Activated gamma-delta T cell treated with anti-CD3 and anti-CD28 coated beads, Interleukin-2, amount 50 U/mL, for 16 hours (primary cell): ENCODE measurements around the gene NUDT13.

ENCODE experiments used
- DNase-seq: peaks from one replicate; pipeline ENCODE4 v3.0.0-alpha.2; 2020; ENCODE audit warnings: low read depth

NUDT13 gene

DNA sequence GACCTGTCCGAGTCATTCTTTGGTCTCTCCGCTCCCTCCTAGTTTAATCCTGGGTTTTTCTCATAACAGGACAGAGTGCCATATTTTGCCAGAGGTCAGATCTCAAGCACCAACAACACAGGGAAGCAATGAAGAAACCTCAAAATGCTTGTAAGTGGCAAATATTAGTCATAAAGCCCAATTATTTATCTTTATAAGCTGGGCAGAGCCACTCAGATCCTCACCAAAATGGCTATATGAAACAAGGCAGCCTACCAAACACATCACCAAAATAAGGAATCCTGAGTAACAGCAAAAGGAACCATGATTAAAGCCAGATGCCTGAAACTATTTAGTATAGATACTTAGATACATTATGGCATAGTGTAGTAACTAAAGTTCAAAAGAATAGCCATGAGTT lies 52.8 kb downstream of the NUDT13 start:
- DNase-seq, result no peak

DNA sequence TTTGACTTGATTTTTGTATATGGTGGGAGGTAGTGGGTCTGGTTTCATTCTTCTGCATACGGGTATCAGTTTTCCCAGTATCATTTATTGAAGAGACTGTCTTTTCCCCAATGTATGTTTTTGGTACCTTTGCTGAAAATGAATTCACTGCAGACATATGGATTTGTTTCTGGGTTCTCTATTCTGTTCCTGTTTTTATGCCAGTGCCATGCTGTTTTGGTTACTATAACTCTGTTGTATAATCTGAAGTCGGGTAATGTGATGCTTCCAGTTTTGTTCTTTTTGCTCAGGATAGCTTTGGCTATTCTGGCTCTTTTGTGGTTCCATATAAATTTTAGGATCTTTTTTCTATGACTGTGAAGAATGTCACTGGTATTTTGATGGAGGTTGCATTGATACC lies 56.7 kb downstream of the NUDT13 start:
- DNase-seq, result no peak

DNA sequence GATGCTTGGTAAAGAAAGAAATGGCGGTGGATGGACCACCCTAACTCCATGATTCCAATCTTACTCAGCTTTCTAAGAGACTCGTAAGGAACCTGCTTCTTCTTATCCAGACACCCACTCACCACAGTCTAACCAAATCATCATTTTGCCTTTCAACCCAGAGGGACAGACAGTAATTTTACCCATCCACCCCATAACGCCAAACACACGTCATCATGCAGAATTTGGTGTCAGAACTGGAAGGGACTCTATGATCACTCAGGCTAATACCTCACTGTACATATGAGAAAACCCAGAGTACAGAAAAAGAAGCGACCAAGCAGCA lies 57.2 kb downstream of the NUDT13 start:
- DNase-seq, result no peak

DNA sequence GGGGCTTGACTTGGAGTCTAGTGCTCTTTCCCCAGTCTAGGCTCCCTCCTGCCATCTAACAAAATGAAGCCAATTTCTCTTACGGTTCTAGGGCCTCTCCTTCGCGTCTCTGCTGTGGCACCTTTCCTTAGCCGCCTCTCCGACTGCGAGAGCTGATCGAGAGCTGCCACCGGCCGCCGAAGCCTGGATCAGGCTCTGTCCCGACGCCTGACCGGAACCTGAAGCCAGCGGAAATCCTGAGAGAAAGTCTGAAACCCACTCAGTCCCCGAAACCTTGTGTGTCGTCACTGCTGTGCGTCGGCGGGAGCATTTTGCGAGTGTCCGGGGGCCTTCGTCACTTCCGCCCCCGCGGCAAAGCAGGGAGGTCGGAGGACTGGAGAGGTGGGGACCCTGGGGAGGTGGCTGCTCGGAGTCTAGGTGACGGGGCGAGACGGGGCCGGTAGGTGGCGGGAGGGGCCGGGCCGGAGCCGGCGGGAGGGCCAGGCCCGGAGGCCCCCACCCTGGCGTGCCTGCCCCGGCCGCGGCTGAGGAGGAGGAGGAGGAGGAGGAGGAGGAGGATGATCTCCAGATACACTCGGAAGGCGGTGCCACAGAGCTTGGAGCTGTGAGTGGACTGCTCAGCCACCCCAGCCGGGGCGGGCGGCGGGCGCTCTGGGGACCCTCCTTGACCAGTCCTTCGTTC lies 57.7 kb downstream of the NUDT13 start, which contains the start of the genes ECD and FAM149B1:
Gene ECD, minus strand, starts transcription at position 226 of the 682 bp plus-strand sequence. CDS start 4,071 bp downstream, outside the sequence.
Gene FAM149B1, plus strand, starts transcription at position 337 of the 682 bp plus-strand sequence. Its CDS starts 221 bp downstream, at position 558.
- peak; percentile 87 for DNase-seq

DNA sequence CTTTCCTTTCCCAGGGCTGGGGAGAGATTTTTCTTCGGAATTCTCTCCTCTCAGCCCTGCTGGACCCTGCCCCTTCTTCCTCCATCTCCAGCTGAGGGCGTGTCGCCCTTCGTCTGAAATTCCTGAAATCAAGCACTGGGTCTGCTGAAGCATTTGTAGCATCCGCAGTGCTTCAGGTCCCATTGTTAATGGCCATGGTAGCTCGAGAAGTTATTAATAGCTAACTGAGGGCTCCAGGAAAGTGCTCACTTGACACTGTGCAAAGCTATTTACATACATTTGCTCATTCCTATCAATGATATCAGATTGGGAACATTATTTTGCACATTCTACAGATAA lies 58.2 kb downstream of the NUDT13 start:
- DNase-seq, result no peak

DNA sequence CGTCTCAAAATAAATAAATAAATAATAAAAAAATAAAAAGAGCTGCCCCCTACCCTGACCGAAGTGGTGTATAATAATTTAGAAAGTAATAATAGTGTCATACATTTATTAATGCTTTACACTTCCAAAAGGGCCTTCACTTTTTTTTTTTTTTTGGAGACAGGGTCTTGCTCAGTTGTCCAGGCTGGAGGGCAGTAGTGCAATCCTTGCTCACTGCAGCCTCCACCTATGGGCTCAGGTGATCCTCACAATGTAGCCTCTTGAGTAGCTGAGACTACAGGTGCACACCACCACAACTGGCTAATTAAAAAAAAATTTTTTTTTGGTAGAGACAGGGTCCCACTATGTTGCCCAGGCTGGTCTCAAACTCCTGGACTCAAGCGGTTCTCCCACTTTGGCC lies 59.1 kb downstream of the NUDT13 start:
- no peak for DNase-seq

DNA sequence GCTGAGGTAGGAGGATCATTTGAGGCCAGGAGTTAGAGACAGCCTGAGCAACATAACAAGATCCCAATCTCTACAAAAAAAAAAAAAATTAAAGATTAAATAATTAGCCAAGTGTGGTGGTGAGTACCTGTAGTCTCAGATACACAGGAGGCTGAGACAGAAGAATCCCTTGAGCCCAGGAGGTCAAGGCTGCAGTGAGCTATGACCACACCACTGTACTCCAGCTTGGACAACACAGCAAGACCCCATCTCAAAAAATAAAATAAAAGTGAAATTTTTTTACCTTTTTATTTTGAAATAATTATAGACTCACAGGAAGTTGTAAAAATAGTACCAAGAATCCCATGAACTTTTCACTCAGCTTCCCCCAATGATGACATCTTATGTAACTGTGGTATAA lies 62.6 kb downstream of the NUDT13 start:
- DNase-seq, result no peak

DNA sequence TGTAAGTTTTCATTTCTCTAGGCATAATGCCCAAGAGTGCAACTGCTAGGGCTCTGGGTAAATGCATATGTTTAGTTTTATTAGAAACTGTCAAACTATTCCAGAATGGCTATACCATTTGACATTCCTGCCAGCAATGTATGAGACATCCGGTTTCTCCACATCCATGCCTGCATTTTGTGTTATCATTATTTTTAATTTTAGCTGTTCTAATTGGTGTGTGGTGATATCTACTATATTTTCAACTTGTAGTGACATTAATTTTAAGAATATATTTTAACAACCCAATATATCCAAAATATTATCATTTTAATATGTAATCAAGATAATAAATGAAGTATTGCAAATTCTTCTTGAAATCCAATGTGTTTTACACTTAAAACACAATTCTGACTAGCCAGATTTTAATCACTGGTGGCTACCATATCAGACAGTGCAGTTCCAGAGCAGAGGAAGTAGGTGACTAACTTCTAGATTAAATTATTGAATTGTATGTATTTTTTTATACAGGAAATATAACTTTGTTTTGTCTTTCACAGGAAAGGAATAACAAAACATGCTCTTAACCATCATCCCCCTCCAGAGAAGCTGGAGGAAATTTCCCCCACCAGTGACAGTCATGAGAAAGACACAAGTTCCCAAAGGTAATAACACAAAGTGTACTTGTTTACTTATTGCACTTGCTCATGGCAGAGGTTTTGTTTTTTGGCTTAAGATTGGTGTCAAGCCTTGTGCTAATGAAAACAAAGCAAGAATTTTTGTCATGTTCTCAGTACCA lies 64.1 kb downstream of the NUDT13 start:
- no peak for DNase-seq
